Cardiac muscle cell (in vitro differentiated cells and primary cell): ENCODE measurements around the gene ABHD10. TPM values are rescaled to one million over a fixed set of nuclear protein-coding genes. Genes with fewer than 3 reads are reported as not detected.
"Not testable (repeated sequence)": the region's sequence is repeated elsewhere in the genome, so short reads cannot be mapped to it uniquely, and the experiment has no call there.

ENCODE experiments used
- DNase-seq, 2 donors: peaks; one replicate each; pipeline versions ENCODE4 v3.0.0 to v3.0.0-alpha.2; 2010 to 2017; ENCODE audit warnings: low read depth in 1 of 2, low spot score in 1 of 2
- H3K27ac ChIP-seq: fragments of 200-600 bp; sonication (generic); 2 replicates; pipeline ENCODE4 v1.5.1; 2016
- H3K27me3 ChIP-seq: fragments of 200-600 bp; sonication (generic); 2 replicates; pipeline ENCODE4 v1.6.0; 2016; ENCODE audit warnings: control low read depth
- H3K36me3 ChIP-seq: fragments of 200-600 bp; sonication (generic); 2 replicates; pipeline ENCODE4 v1.5.1; 2016; ENCODE audit warnings: control low read depth
- H3K4me1 ChIP-seq: fragments of 200-600 bp; sonication (generic); 2 replicates; pipeline ENCODE4 v1.8.1; 2017; ENCODE audit warnings: low read depth, mild to moderate bottlenecking, mixed run types
- H3K4me3 ChIP-seq: fragments of 200-600 bp; sonication (generic); 2 replicates; pipeline ENCODE4 v1.5.1; 2016; ENCODE audit warnings: mild to moderate bottlenecking
- H3K9me3 ChIP-seq: fragments of 200-600 bp; sonication (generic); 2 replicates; pipeline ENCODE4 v1.5.1; 2017; ENCODE audit warnings: low read depth, mild to moderate bottlenecking, control low read depth
- polyA plus RNA-seq: library from polyadenylated mRNA; unstranded; fragments of >200 nt; fragmentation: Nextera tagmentation; extraction: Ambion mirVana; gene quantifications from 2 replicates; pipeline ENCODE4 v1.2.1, GENCODE V29; 2016
- total RNA-seq: library from RNA; depleted of rRNA; stranded (reverse); fragments of >200 nt; gene quantifications from 2 replicates; pipeline ENCODE4 v1.2.3, GENCODE V29; 2016
- TF ChIP-seq, protein P1 (sequence below): IDR thresholded peaks from 2 replicates; pipeline ENCODE4 v1.5.1; 2012; ENCODE audit warnings: low read depth, mild to moderate bottlenecking, low read length

ABHD10 gene
- total and polyA plus RNA-seq, 2 experiments from 2014 or later, result 22.6 to 37.6 TPM

DNA sequence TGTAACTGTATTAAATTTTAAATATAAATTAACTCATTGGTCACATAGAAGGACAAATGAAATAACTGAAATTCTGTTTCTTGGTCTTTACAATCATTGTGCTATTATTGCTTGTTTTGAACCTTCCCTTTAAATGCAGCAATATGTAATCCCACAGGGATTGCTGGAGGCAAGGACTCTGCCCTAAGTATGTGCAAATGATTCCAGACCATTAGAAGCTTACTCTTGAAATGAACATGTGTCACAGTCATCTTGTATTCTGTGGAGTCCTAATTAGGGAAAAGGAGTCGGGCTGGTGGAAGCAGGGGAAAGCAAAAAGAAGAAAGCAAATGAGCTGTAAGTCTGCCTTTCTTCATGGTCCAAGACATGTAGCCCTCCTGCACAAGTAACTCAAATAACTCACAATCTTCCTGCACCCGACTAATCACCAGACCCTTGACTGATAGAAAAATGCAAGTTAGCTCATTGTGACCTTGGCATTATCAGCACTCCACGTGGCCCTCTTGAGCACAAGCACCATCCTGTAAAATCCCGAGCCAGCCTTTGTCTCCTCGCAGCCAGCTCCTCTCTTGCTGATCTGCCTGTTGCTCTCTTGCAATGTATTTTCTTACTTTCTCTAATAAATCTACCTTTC is 53.4 kb downstream of the ABHD10 start:
- H3K36me3 ChIP-seq, result no peaks in the 10 kb centered on the region
- TF ChIP-seq, protein P1, sequence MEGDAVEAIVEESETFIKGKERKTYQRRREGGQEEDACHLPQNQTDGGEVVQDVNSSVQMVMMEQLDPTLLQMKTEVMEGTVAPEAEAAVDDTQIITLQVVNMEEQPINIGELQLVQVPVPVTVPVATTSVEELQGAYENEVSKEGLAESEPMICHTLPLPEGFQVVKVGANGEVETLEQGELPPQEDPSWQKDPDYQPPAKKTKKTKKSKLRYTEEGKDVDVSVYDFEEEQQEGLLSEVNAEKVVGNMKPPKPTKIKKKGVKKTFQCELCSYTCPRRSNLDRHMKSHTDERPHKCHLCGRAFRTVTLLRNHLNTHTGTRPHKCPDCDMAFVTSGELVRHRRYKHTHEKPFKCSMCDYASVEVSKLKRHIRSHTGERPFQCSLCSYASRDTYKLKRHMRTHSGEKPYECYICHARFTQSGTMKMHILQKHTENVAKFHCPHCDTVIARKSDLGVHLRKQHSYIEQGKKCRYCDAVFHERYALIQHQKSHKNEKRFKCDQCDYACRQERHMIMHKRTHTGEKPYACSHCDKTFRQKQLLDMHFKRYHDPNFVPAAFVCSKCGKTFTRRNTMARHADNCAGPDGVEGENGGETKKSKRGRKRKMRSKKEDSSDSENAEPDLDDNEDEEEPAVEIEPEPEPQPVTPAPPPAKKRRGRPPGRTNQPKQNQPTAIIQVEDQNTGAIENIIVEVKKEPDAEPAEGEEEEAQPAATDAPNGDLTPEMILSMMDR, result no peak

DNA sequence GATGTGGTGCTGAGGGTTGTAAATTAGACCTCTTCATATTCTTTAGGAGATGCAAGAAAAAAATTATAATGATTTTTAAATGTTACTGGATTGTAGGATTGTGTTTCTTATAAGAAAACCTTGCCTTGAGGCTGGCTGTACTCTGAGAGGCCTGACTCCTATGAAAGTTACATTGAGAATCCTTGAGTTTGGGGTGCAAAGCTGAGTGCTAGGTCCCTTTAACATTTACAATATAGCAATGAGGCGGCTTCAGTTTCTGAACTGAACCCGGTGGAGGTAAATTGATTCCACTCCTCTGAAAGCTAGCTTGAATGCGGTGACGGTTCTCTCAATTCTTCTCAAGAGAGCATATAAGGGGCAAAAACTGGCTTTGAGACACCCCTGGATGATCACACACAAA is 55.6 kb downstream of the ABHD10 start, which contains the start of gene TMPRSS7:
TMPRSS7 (plus strand) TSS at position 301 of the 400 bp plus-strand sequence. CDS start 110 bp downstream, outside the sequence.
- no peak within 1 kb of the TSS for H3K27ac ChIP-seq

More for the DNA sequence above, 53.4 kb downstream of the ABHD10 start:
- DNase-seq, result peak in 1 of 2 donors; percentile 39
- Histone ChIP-seq H3K9me3 (no peaks in the 10 kb centered on the region), H3K27me3 (peaks cover 5% of the 10 kb centered on the region), H3K4me1 (peaks cover 33% of the 10 kb centered on the region), H3K4me3 (no peak overlapping the region), H3K27ac (no peak overlapping the region)

DNA sequence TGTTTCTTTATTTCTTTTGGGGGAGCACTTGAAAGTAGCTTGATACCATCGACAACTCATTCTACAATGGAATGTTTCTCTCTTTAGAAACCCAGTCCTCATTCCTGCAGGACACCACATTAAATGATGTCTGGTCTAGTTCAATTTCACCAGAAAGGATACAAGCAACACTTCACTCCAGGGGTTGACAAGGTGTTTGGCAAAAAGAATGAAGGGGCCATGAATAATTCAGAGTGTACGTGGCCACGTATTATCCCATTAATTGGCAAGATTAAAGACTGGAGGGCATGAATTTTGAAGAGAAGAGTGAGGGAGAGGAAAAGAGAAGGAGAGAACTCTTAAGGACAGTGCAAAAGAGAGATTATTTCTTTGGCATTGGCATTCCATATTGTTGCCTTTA is 56.4 kb downstream of the ABHD10 start:
- H3K36me3 ChIP-seq, result no peaks in the 10 kb centered on the region
- peak in 1 of 2 donors; percentile 19 for DNase-seq
- no peaks in the 10 kb centered on the region for H3K9me3 ChIP-seq
- peaks cover 18% of the 10 kb centered on the region for H3K27me3 ChIP-seq
- no peak overlapping the region for H3K27ac ChIP-seq
- TF ChIP-seq, protein P1, result no peak
- no peak overlapping the region for H3K4me3 ChIP-seq
- H3K4me1 ChIP-seq, result peaks cover 15% of the 10 kb centered on the region

More for the DNA sequence above, 55.6 kb downstream of the ABHD10 start, which contains the start of gene TMPRSS7:
- no peak for DNase-seq
- peaks cover 17% of the 10 kb centered on the region for H3K4me1 ChIP-seq
- peaks cover 11% of the 10 kb centered on the region for H3K27me3 ChIP-seq
- no peaks in the 10 kb centered on the region for H3K9me3 ChIP-seq
- H3K4me3 ChIP-seq, result no peak within 1 kb of the TSS
- H3K36me3 ChIP-seq, result no peaks in the 10 kb centered on the region
- TF ChIP-seq, protein P1, result no peak

DNA sequence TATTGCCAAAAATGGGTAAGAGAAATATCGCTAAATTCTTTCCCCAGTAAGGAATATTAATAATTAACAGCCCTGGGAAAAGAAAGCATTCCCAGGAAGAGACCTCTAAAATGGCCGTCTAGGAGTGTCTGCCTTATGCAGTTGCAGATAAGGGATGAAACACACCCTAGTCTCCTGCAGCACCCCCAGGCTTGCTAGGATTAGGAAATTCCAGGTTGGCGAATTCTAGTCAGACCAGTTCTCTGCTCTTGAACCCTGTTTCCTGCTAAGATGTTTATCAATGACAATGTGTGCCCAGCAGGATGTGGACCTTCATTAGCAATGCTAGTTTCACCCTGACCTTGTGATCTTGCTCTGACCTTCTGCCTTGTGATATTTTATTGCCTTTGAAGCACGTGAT is 58.4 kb downstream of the ABHD10 start:
- not testable (repeated sequence) for H3K4me3 ChIP-seq, H3K27ac ChIP-seq, H3K9me3 ChIP-seq, H3K36me3 ChIP-seq, DNase-seq
- Histone ChIP-seq H3K4me1 (peaks cover 13% of the 10 kb centered on the region), H3K27me3 (peaks cover 23% of the 10 kb centered on the region)

DNA sequence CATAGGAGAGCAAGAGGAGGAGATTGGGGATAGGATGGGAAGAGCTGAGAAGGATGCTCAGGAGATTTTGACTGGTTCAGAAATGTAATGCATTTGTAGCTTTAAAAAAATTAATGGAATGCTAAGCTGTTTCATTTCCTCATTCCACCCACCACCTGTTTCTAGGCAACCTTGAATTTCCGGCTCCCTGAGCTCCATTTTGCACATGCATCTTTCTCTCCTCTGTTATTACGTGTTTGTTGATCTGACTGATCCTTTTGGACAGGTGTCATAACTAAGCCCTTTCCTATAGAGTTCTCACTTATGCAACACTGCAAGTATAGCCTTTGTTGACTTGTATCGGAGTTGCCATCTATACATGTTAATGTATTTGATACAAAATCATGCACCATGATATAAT is 60.0 kb downstream of the ABHD10 start:
- Histone ChIP-seq H3K4me3 (no peak overlapping the region), H3K27ac (no peak overlapping the region), H3K4me1 (peaks cover 22% of the 10 kb centered on the region), H3K36me3 (no peaks in the 10 kb centered on the region), H3K9me3 (no peaks in the 10 kb centered on the region), H3K27me3 (peaks cover 25% of the 10 kb centered on the region)
- TF ChIP-seq, protein P1, result no peak
- DNase-seq, result peak in 1 of 2 donors; percentile 14

DNA sequence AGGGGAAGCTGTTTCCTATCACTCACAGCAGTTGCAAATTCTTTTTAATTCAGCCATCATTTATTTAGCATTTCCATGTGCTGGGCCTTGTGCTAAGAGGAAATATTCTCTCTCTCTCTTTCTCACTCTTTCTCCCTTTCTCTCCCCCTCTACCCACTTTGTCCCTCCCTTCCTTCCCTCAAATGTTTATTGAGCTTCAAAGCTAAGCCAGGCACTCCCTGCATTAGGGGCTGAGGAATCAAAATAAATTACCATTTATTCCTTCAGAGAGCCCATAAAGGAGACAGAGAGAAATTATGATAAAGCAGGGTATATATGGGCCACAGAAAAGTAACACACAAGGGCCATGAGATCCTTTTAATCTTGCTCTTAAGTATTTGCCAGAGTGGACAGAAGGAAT is 62.5 kb downstream of the ABHD10 start:
- Histone ChIP-seq H3K4me1 (peaks cover 14% of the 10 kb centered on the region), H3K9me3 (no peaks in the 10 kb centered on the region), H3K27ac (no peak overlapping the region), H3K36me3 (no peaks in the 10 kb centered on the region), H3K4me3 (no peak overlapping the region), H3K27me3 (peaks cover 40% of the 10 kb centered on the region)
- no peak for DNase-seq
- TF ChIP-seq, protein P1, result no peak
